ENCODE results near the gene HMX3.
A peak's percentile ranks its signal among the peaks of the same experiment; 100 is the strongest.

Gene HMX3

GRCh38 chr10:123129618-123130271 is 6.0 kb upstream of the HMX3 start:
- no peak overlapping the region for H4K8ac ChIP-seq (ENCODE audit: low read depth, low read length)
- no peaks in the 10 kb centered on the region for H3K79me1 ChIP-seq (ENCODE audit: low read length)
- no peak overlapping the region for H3K9ac ChIP-seq (ENCODE audit: low read length)
- no peak overlapping the region for H3K4me3 ChIP-seq (ENCODE audit: low read depth, low read length)
- H3K27ac ChIP-seq (ENCODE audit: low read depth, low read length), result no peak overlapping the region
- WGBS (ENCODE audit: extremely low coverage, insufficient coverage, insufficient read length), result no CpG with 5 or more reads among the region's 4 CpGs
- H2AFZ ChIP-seq (ENCODE audit: insufficient read depth, low read length, poor library complexity), result no peak overlapping the region
- no peak overlapping the region for H2BK12ac ChIP-seq (ENCODE audit: low read length)
- H4K12ac ChIP-seq (ENCODE audit: low read depth, low read length), result no peak overlapping the region
- H4K91ac ChIP-seq (ENCODE audit: low read depth, low read length), result no peak overlapping the region
- no peaks in the 10 kb centered on the region for H3K79me2 ChIP-seq (ENCODE audit: control insufficient read depth, insufficient read depth, low read length, poor library complexity)
- no peak overlapping the region for H3K23ac ChIP-seq (ENCODE audit: low read length)
- no peak overlapping the region for H2AK5ac ChIP-seq (ENCODE audit: low read length)
- peaks cover 0 to 5% of the 10 kb centered on the region in 2 experiments for H3K4me1 ChIP-seq (ENCODE audit: control insufficient read depth in 1 of 2, insufficient read depth in 2 of 2, low read length in 2 of 2)
- H3K4ac ChIP-seq (ENCODE audit: low read depth, low read length), result no peak overlapping the region
- no peak overlapping the region for H3K18ac ChIP-seq (ENCODE audit: low read length)
- no peak overlapping the region for H3K14ac ChIP-seq (ENCODE audit: low read length)
- H3K27me3 ChIP-seq (ENCODE audit: insufficient read depth, low read length), result peaks cover 32% of the 10 kb centered on the region
- H3K36me3 ChIP-seq (ENCODE audit: control insufficient read depth in 1 of 2, insufficient read depth in 2 of 2, low read length in 2 of 2), result no peaks in the 10 kb centered on the region
- no peak for DNase-seq
- no peak overlapping the region for H2BK120ac ChIP-seq (ENCODE audit: insufficient read depth, low read length, poor library complexity)
- no peak overlapping the region for H3K4me2 ChIP-seq (ENCODE audit: low read length)
- H3K9me3 ChIP-seq (ENCODE audit: insufficient read depth, low read depth, low read length), result peaks cover 2% of the 10 kb centered on the region
- H2BK5ac ChIP-seq (ENCODE audit: low read depth, low read length, poor library complexity), result no peak overlapping the region

GRCh38 chr10:123132576-123133477 is 2.9 kb upstream of the HMX3 start:
- Histone ChIP-seq H4K12ac (ENCODE audit: low read depth, low read length) (no peak overlapping the region), H2BK5ac (ENCODE audit: low read depth, low read length, poor library complexity) (no peak overlapping the region), H3K23ac (ENCODE audit: low read length) (no peak overlapping the region), H3K79me2 (ENCODE audit: control insufficient read depth, insufficient read depth, low read length, poor library complexity) (no peaks in the 10 kb centered on the region), H3K4ac (ENCODE audit: low read depth, low read length) (no peak overlapping the region), H3K18ac (ENCODE audit: low read length) (no peak overlapping the region), H2AFZ (ENCODE audit: insufficient read depth, low read length, poor library complexity) (peak overlapping the region; percentile 12), H3K36me3 (ENCODE audit: control insufficient read depth in 1 of 2, insufficient read depth in 2 of 2, low read length in 2 of 2) (no peaks in the 10 kb centered on the region), H3K27me3 (ENCODE audit: insufficient read depth, low read length) (peaks cover 59% of the 10 kb centered on the region), H4K8ac (ENCODE audit: low read depth, low read length) (no peak overlapping the region), H3K4me2 (ENCODE audit: low read length) (peak overlapping the region; percentile 54), H3K4me1 (ENCODE audit: control insufficient read depth in 1 of 2, insufficient read depth in 2 of 2, low read length in 2 of 2) (peaks cover 15 to 25% of the 10 kb centered on the region in 2 experiments), H3K9me3 (ENCODE audit: insufficient read depth, low read depth, low read length) (peaks cover 5% of the 10 kb centered on the region), H4K91ac (ENCODE audit: low read depth, low read length) (no peak overlapping the region), H3K79me1 (ENCODE audit: low read length) (no peaks in the 10 kb centered on the region), H3K4me3 (ENCODE audit: low read depth, low read length) (peak overlapping the region; percentile 2), H3K14ac (ENCODE audit: low read length) (no peak overlapping the region), H2BK120ac (ENCODE audit: insufficient read depth, low read length, poor library complexity) (no peak overlapping the region), H3K27ac (ENCODE audit: low read depth, low read length) (no peak overlapping the region), H3K9ac (ENCODE audit: low read length) (no peak overlapping the region), H2AK5ac (ENCODE audit: low read length) (no peak overlapping the region), H2BK12ac (ENCODE audit: low read length) (no peak overlapping the region)
- WGBS (ENCODE audit: extremely low coverage, insufficient coverage, insufficient read length), result no CpG with 5 or more reads among the region's 48 CpGs
- DNase-seq, result peak; percentile 75 to 94

GRCh38 chr10:123133541-123134342 is 2.0 kb upstream of the HMX3 start:
- no peak overlapping the region for H3K27ac ChIP-seq (ENCODE audit: low read depth, low read length)
- H3K9ac ChIP-seq (ENCODE audit: low read length), result no peak overlapping the region
- H4K12ac ChIP-seq (ENCODE audit: low read depth, low read length), result no peak overlapping the region
- H3K4me2 ChIP-seq (ENCODE audit: low read length), result peak overlapping the region; percentile 54
- H2BK120ac ChIP-seq (ENCODE audit: insufficient read depth, low read length, poor library complexity), result no peak overlapping the region
- H3K4me1 ChIP-seq (ENCODE audit: control insufficient read depth in 1 of 2, insufficient read depth in 2 of 2, low read length in 2 of 2), result peaks cover 15 to 25% of the 10 kb centered on the region in 2 experiments
- H3K27me3 ChIP-seq (ENCODE audit: insufficient read depth, low read length), result peaks cover 65% of the 10 kb centered on the region
- no peak overlapping the region for H2BK5ac ChIP-seq (ENCODE audit: low read depth, low read length, poor library complexity)
- no peak overlapping the region for H3K4ac ChIP-seq (ENCODE audit: low read depth, low read length)
- H3K14ac ChIP-seq (ENCODE audit: low read length), result no peak overlapping the region
- H3K18ac ChIP-seq (ENCODE audit: low read length), result no peak overlapping the region
- H4K8ac ChIP-seq (ENCODE audit: low read depth, low read length), result no peak overlapping the region
- H2AFZ ChIP-seq (ENCODE audit: insufficient read depth, low read length, poor library complexity), result no peak overlapping the region
- H2BK12ac ChIP-seq (ENCODE audit: low read length), result no peak overlapping the region
- no peaks in the 10 kb centered on the region for H3K79me2 ChIP-seq (ENCODE audit: control insufficient read depth, insufficient read depth, low read length, poor library complexity)
- no peak overlapping the region for H3K4me3 ChIP-seq (ENCODE audit: low read depth, low read length)
- no peaks in the 10 kb centered on the region for H3K36me3 ChIP-seq (ENCODE audit: control insufficient read depth in 1 of 2, insufficient read depth in 2 of 2, low read length in 2 of 2)
- no peak overlapping the region for H2AK5ac ChIP-seq (ENCODE audit: low read length)
- no CpG with 5 or more reads among the region's 40 CpGs for WGBS (ENCODE audit: extremely low coverage, insufficient coverage, insufficient read length)
- no peaks in the 10 kb centered on the region for H3K79me1 ChIP-seq (ENCODE audit: low read length)
- H3K23ac ChIP-seq (ENCODE audit: low read length), result no peak overlapping the region
- no peak for DNase-seq
- H3K9me3 ChIP-seq (ENCODE audit: insufficient read depth, low read depth, low read length), result peaks cover 5% of the 10 kb centered on the region
- H4K91ac ChIP-seq (ENCODE audit: low read depth, low read length), result no peak overlapping the region

GRCh38 chr10:123134343-123134914 is 1.3 kb upstream of the HMX3 start:
- Histone ChIP-seq H3K14ac (ENCODE audit: low read length) (no peak overlapping the region), H3K27ac (ENCODE audit: low read depth, low read length) (no peak overlapping the region), H3K4me3 (ENCODE audit: low read depth, low read length) (no peak overlapping the region), H3K79me2 (ENCODE audit: control insufficient read depth, insufficient read depth, low read length, poor library complexity) (no peaks in the 10 kb centered on the region), H2AFZ (ENCODE audit: insufficient read depth, low read length, poor library complexity) (no peak overlapping the region), H2BK5ac (ENCODE audit: low read depth, low read length, poor library complexity) (no peak overlapping the region), H2BK12ac (ENCODE audit: low read length) (no peak overlapping the region), H4K12ac (ENCODE audit: low read depth, low read length) (no peak overlapping the region), H3K79me1 (ENCODE audit: low read length) (no peaks in the 10 kb centered on the region), H3K9ac (ENCODE audit: low read length) (no peak overlapping the region), H3K4ac (ENCODE audit: low read depth, low read length) (no peak overlapping the region), H2AK5ac (ENCODE audit: low read length) (no peak overlapping the region), H3K18ac (ENCODE audit: low read length) (no peak overlapping the region), H3K4me2 (ENCODE audit: low read length) (no peak overlapping the region), H3K27me3 (ENCODE audit: insufficient read depth, low read length) (peaks cover 72% of the 10 kb centered on the region), H3K4me1 (ENCODE audit: control insufficient read depth in 1 of 2, insufficient read depth in 2 of 2, low read length in 2 of 2) (peaks cover 15 to 26% of the 10 kb centered on the region in 2 experiments), H3K36me3 (ENCODE audit: control insufficient read depth in 1 of 2, insufficient read depth in 2 of 2, low read length in 2 of 2) (no peaks in the 10 kb centered on the region), H4K91ac (ENCODE audit: low read depth, low read length) (no peak overlapping the region), H3K9me3 (ENCODE audit: insufficient read depth, low read depth, low read length) (peaks cover 5% of the 10 kb centered on the region), H3K23ac (ENCODE audit: low read length) (peak overlapping the region; percentile 49), H4K8ac (ENCODE audit: low read depth, low read length) (no peak overlapping the region), H2BK120ac (ENCODE audit: insufficient read depth, low read length, poor library complexity) (no peak overlapping the region)
- no CpG with 5 or more reads among the region's 42 CpGs for WGBS (ENCODE audit: extremely low coverage, insufficient coverage, insufficient read length)
- no peak for DNase-seq
